ENCODE results near the gene LRRC28.

The LRRC28 gene

DNA sequence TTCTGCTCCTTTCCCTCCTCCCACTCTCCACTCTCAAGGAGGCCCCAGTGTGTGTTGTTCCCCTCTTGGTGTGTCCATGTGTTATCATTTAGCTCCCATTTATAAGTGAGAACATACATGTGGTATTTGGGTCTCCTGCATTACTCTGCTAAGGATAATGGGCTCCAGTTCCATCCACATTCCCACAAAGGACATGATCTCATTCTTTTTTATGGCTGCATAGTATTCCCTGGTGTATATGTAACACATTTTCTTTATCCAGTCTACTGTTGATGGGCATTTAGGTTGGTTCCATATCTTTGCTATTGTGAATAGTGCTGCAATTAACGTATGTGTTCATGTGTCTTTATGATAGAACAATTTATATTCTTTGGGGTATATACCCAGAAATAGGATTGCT is 170.5 kb downstream of the LRRC28 start:
- Mint-ChIP-seq H3K4me3 (no peak overlapping the region), H3K27me3 (no peaks in the 10 kb centered on the region), H3K4me1 (peaks cover 63% of the 10 kb centered on the region), H3K27ac (peak overlapping the region in 1 of 2 donors; percentile 33), H3K9me3 (peaks cover 4 to 8% of the 10 kb centered on the region in 2 donors)
- no peak for ATAC-seq
- DNase-seq, result no peak

DNA sequence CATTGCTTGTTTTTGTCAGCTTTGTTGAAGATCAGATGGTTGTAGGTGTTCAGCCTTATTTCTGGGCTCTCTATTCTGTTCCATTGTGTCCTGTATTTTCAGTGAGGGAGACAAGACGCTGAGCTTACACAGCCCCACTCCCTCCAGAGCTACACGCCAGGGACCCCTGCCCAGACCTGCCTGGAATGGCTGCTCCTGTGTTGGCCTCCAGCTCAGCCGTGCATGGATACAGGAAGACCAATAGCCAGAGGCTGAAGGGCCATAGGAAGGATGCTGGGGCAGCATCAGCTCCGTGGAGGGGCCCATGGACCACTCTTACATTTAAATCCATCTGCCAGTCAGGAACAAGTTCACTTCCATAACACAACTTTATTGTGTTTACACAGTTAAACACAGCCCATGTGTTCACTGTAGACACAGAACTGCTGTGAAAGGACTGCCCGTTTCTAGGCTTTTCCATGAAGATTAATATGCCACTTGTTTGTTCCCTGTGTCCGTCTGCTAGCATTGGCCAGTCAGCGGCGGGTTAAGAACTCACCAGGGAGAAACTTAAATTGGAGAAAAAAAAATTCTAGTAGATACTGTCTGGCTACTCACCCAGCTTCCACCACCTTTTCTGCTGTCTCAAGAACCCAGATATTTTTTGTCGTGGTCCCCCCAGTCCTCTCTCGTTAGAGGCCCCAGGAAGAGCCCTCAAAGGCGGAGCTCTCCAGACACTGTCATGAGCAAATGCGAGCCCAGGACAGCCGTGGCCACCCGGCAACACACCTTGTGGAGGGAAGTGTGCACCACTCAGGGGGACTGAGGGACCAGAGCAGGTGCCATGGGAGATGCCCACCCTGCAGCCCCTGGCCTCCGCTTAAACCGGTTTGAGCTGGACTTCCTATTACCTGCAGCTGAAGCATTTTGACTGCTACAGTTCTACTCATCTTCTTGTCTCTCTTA is 172.2 kb downstream of the LRRC28 start:
- Mint-ChIP-seq H3K4me3 (no peak overlapping the region), H3K27ac (no peak overlapping the region), H3K27me3 (no peaks in the 10 kb centered on the region), H3K9me3 (peaks cover 4 to 8% of the 10 kb centered on the region in 2 donors), H3K4me1 (peaks cover 75% of the 10 kb centered on the region)
- ATAC-seq (no peak), DNase-seq (no peak)

DNA sequence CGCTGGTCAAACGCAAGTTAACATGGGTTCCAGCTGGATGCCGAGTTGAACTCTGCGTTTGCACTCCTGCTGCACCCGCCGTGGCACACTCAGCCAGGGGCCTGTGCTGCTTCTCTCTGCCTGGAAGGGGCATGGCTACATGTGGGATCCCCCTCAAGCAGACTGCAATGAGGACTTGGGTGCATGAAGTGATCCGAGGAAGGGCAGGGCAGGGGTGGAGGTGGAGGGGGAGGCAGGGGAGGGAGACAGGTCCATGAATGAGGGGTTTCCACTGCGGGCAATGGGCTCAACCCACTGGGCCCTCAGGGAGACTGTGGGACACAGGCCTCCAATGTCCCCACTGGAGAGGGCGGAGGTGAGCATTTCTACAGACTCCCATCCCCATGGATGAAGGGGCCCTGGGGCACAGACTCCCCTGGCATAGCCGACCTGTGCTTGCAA is 172.9 kb downstream of the LRRC28 start:
- peak overlapping the region in 1 of 2 donors; percentile 58 for H3K4me3 Mint-ChIP-seq
- peaks cover under 1 to 2% of the 10 kb centered on the region in 2 donors for H3K9me3 Mint-ChIP-seq
- H3K27me3 Mint-ChIP-seq, result no peaks in the 10 kb centered on the region
- peaks cover 75% of the 10 kb centered on the region for H3K4me1 Mint-ChIP-seq
- DNase-seq (no peak), ATAC-seq (no peak)
- no peak overlapping the region for H3K27ac Mint-ChIP-seq

DNA sequence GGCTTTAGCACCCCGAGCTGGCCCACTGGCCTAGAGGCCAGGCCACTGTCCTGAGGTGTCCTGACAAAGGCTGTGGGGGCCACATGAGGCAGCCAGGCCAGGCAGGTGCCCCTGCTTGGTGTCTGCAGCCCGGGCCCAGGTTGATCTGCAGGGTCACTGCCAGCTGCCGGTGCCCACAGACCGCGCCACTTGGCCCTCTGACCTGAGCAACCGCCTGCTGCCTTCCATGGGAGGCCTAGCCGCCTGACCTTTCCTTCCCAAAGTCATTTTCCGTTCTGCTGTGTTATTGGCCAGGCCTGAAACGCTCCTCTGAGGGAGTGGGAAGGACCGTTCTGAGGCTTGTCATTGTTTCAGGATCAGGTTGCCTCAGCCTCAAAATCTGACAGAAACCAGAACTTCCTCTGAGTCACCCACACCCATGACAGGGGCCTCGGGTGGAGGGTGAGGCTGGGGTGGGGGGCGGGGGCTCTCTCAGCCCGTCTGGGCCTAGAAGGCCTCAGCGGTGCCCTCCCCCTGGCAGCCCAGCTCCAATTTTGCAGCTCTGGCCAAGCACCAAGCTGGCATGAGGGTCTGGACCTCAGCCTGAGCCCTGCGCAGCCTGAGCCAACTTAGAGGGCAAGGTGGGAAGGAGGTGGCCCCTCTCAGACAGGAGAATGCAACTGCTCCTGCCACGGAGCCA is 173.8 kb downstream of the LRRC28 start:
- H3K27me3 Mint-ChIP-seq, result no peaks in the 10 kb centered on the region
- peaks cover 80% of the 10 kb centered on the region for H3K4me1 Mint-ChIP-seq
- no peaks in the 10 kb centered on the region for H3K9me3 Mint-ChIP-seq
- peak; percentile 97 for ATAC-seq
- peak overlapping the region; percentile 48 to 74 for H3K4me3 Mint-ChIP-seq
- peak; percentile 51 to 71 for DNase-seq
- H3K27ac Mint-ChIP-seq, result peak overlapping the region; percentile 77 to 98

DNA sequence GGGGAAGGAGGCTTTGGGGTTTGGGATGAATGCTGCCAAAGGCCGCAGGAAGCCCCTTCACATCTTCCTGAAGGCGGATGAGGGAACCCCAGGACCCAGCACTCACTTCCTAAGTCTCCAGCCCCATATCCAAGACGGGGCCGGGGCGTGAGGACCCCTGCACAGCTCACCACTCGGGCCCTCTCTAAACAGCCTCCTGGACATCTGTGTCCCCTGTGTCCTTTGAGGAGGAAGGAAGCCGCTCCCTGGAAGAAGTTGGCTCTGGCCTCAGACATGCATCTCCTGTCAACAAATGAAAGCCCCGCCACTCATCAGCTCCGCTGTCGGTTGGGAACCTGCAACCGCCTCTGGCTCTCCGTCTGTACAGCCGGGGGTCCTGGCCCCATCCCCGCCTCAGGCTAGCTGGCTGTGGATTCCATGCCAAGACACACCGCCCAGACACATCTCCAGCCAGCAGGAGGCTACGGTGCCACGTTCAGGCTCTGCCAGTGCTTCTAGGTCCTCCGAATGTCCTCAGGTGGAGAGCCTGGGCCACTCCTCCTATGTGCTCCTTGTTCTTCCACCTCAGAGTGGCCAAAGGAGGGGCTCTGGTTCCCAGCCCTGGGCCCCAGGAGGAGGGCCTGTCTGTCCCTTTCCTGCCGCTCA is 174.5 kb downstream of the LRRC28 start:
- peak; percentile 5 for ATAC-seq
- peak overlapping the region in 1 of 2 donors; percentile 62 for H3K4me3 Mint-ChIP-seq
- no peak for DNase-seq
- no peaks in the 10 kb centered on the region for H3K27me3 Mint-ChIP-seq
- H3K27ac Mint-ChIP-seq, result peak overlapping the region; percentile 74 to 98
- H3K4me1 Mint-ChIP-seq, result peaks cover 76% of the 10 kb centered on the region
- H3K9me3 Mint-ChIP-seq, result no peaks in the 10 kb centered on the region

DNA sequence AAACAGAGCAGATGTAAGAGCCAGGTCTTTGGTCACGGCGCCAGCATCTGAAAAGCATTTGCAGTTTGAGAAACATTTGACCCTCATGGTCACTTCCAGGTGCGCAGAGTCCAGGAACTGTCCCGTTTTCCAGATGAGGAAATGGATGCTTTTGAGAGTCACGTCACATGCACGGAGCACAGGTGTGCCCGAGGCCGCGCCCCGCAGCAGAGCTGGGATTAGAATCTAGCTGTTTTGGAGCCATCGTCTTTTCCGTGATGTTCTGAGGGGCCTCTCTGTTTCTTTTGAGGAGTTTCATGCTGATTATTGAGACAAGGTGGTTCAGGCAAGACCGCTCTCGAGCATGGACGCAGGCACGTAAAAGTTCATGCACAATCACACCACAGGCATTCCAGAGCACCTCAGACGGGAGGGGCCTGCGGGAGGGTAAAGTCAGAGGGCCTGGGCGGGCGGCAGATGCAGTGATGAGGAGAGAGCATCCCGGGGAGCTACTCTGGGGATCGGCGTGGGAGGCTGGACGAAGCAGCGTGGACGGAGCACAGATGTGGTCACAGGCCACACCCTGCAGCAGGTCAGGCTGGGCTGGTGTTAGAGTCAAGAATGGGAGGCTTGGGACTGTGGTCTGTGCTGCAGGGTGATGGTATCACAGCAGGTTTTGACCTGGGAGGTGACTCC is 175.3 kb downstream of the LRRC28 start:
- peak overlapping the region in 1 of 2 donors; percentile 85 for H3K27ac Mint-ChIP-seq
- no peak for DNase-seq
- ATAC-seq, result no peak
- H3K4me1 Mint-ChIP-seq, result peaks cover 74% of the 10 kb centered on the region
- H3K27me3 Mint-ChIP-seq, result no peaks in the 10 kb centered on the region
- H3K4me3 Mint-ChIP-seq, result no peak overlapping the region
- no peaks in the 10 kb centered on the region for H3K9me3 Mint-ChIP-seq

DNA sequence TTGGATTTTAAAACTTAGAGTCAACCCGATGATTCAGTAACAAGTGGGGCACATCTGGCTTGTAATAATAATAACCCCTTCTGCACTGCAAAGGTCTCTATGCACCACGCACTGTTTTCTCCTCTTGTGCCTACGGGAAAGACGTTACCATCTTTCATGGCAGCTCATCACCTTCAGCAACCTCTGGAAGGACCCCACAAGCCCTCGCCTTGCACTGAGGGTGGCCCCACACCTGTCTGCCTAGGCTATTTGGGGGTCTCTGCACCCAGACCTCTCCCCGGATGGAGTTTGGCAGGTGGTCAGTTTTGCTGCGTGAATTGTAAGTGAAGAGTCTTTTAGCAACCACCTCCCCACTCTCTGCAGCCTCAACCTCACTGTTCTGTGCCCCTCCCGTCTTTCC is 175.9 kb downstream of the LRRC28 start:
- Mint-ChIP-seq H3K4me1 (peaks cover 76% of the 10 kb centered on the region), H3K4me3 (no peak overlapping the region), H3K27ac (no peak overlapping the region), H3K27me3 (no peaks in the 10 kb centered on the region), H3K9me3 (no peaks in the 10 kb centered on the region)
- ATAC-seq, result no peak
- DNase-seq, result no peak

DNA sequence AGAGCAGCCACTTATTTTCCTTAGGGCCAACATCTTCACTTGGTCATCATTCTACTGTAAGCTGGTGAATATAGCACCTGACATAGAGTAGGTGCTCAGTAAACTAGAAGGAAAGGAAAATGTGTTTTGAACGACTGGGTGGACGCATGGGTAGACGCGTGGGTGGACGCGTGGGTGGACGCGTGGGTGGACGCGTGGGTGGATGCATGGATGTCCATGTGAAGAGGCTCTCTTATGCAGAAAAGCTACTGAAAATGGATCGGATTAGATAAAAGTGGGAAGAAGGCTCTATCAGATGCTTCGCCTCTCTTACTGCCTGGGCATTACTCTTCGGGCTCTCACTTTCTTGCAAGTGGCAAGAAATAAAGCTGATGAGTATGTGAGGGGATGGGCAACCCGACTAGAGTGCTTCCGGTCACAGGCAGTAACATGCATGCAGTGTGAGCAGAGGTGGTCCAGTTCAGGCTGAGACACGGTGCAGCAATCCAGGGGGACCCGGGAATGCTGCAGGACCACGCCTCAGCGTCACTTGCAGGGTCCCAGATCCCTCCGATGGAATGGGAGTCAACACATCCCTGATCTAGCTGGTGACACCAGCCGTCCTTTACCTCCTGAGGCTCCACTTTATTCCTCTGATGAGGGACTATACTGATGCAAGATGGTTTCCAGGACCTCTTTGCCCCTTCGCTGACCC is 176.5 kb downstream of the LRRC28 start:
- Mint-ChIP-seq H3K27me3 (no peaks in the 10 kb centered on the region), H3K4me1 (peaks cover 78% of the 10 kb centered on the region), H3K9me3 (no peaks in the 10 kb centered on the region), H3K27ac (no peak overlapping the region), H3K4me3 (no peak overlapping the region)
- ATAC-seq (no peak), DNase-seq (no peak)

DNA sequence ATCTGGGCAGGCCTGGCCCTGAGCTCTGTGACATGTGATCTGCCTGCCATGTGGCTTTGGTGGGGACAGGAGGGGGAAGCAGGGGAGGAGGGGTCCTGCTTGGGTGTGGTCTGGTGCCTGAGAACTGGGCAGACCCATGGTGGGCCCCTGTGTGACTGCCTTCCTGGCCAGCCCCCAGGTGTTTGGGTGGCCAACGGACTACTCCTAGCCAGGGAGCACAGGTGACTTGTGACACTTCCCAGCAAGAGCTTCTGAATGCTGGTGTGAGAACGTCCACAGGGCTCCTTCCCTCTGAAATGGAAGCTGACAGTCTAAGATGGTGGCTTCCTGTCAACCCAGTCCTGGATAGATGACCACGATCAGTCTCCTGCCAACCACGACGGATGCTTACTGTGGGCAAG is 178.4 kb downstream of the LRRC28 start:
- H3K27ac Mint-ChIP-seq, result no peak overlapping the region

DNA sequence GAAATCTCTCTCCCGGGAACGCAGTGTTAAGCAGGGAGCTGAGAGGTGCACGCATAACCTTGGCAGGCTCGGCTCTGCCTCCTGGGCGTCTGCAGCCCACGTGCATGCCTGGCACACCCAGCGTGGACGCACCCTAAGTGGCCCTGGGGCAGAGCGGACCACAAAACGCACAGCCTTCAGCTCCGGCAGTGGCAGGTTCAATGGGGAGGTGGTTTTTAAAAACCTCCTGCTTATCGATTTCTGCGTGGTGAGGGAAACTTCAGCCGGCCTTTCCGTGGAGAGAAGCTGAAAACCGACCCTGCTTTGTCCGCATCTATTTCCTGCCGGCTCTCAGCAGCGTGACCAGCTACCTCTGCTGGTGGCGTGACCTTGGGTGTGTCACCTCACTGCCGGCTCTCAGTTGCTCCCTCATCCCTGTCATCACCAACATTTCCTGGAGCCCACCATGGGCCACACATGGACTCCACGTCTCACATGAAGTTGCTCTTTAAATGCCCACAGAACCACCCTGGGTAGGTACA is 179.7 kb downstream of the LRRC28 start:
- Mint-ChIP-seq H3K27ac (no peak overlapping the region), H3K4me1 (peaks cover 78% of the 10 kb centered on the region), H3K4me3 (no peak overlapping the region), H3K9me3 (no peaks in the 10 kb centered on the region), H3K27me3 (no peaks in the 10 kb centered on the region)
- no peak for ATAC-seq
- DNase-seq, result no peak

More for the DNA sequence above, 178.4 kb downstream of the LRRC28 start:
- no peak for DNase-seq
- no peak for ATAC-seq
- no peak overlapping the region for H3K4me3 Mint-ChIP-seq
- no peaks in the 10 kb centered on the region for H3K9me3 Mint-ChIP-seq
- peaks cover 78% of the 10 kb centered on the region for H3K4me1 Mint-ChIP-seq
- H3K27me3 Mint-ChIP-seq, result no peaks in the 10 kb centered on the region

DNA sequence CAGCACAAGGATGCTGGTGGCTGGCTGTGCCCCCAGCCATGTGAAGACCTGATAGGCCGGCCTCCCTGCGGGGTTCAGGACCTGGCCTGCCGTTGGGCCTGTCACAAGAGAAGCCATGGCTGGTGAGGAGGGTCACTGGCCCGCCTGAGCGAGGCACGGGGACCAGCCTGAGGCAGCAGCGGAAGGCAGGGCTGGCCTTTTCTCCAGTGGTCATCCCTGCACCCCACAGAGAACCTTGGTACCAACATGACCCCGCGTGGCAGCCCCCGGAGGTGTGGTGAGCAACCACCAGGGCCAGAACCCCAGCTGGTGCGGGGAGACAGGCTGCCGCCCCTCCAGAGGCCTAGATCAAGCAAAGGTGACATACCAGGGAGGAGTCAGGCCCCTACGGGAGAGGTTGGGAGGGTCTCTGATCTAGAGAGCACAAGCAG is 180.4 kb downstream of the LRRC28 start:
- Mint-ChIP-seq H3K27ac (peak overlapping the region; percentile 61 to 73), H3K4me3 (no peak overlapping the region), H3K4me1 (peaks cover 78% of the 10 kb centered on the region), H3K27me3 (no peaks in the 10 kb centered on the region), H3K9me3 (no peaks in the 10 kb centered on the region)
- DNase-seq (no peak), ATAC-seq (no peak)

DNA sequence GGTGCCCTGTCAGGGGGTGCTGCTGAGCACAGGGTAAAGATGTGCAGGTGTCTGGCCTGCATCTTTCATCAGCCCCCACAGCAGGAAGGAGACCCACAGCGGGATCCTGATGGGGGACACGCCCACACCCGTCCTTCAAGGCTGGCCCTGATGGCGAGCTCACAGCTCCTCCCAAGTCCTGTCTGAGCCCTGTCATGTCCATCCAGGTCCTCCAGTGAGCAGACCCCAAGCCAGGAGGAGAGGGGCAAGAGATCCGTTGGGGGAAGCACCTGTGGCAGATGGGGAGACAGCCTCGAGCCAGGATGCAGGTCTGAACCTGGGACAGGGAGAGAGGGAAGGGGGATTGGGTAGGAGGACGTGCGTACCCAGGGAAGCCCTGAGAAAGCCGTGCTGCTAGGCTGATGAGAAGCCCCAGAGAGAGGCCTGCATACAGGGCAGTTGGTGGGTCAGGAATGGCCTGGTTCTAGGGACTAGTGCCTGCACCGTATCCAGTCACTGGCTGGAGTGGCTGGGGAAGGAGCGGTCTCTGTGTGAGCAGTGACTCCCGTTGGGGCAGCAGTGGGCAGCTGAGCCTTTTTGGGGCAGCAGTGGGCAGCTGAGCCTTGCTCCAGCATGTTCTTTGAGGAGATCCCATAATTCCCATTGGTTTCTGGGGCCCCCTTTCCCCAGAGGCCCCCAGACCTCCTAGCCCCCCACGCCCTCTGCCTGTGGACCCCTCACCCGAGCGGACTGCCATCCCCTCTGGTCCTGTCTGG is 181.2 kb downstream of the LRRC28 start:
- H3K9me3 Mint-ChIP-seq, result no peaks in the 10 kb centered on the region
- peak overlapping the region in 1 of 2 donors; percentile 17 for H3K4me3 Mint-ChIP-seq
- ATAC-seq, result no peak
- peak overlapping the region; percentile 65 to 92 for H3K27ac Mint-ChIP-seq
- peaks cover 78% of the 10 kb centered on the region for H3K4me1 Mint-ChIP-seq
- DNase-seq, result no peak
- no peaks in the 10 kb centered on the region for H3K27me3 Mint-ChIP-seq

DNA sequence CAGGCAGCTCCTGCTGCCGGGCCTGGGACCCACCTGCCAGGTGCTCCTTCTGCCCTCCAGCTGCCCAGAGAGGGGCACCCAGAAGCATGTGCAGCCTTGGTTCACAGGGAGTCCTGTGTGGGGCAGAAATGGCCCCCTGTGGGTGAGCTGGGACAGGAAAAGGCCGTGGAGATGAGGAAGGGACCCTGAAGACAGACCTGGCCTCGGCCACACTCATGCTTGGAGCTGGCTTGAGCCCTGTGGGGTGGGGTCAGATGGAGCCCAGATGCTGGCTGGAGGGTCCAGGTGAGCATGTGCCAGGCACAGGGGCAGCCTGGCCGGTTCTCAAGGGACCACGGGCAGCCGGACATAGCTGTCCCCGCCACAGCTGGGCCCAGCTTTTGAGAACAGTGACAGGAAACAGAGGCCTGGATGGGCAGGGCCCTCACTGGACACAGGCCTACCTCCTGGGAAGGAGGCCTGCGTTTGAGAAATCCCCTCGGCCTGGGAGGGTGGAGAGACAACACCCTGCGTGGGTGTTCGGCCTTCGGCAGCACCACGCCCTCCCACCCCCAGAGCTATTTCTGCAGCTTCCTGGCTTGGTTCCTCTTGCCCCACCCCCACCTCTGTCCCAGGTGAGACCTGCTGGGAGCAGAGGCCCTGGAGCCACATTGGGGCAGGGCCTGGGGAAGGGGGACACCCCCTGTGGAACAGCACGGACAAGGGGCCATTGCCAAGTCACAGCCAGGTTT is 181.9 kb downstream of the LRRC28 start:
- no peaks in the 10 kb centered on the region for H3K9me3 Mint-ChIP-seq
- peak overlapping the region in 1 of 2 donors; percentile 45 for H3K4me3 Mint-ChIP-seq
- peaks cover 80% of the 10 kb centered on the region for H3K4me1 Mint-ChIP-seq
- DNase-seq (no peak), ATAC-seq (peak; percentile 29)
- peak overlapping the region; percentile 80 to 92 for H3K27ac Mint-ChIP-seq
- no peaks in the 10 kb centered on the region for H3K27me3 Mint-ChIP-seq
